Neural cell (in vitro differentiated cells): ENCODE results near the gene NISCH. TPM values are rescaled to one million over a fixed set of nuclear protein-coding genes. Genes with fewer than 3 reads are reported as not detected.

Experiments
- H2AFZ ChIP-seq: fragments of 200-600, 300-800 bp; sonication (generic), shearing (Covaris generic); 2 replicates; pipeline ENCODE4 v1.6.0; 2014; ENCODE audit warnings: low read depth, mild to moderate bottlenecking, antibody characterized with exemption, low read length, moderate library complexity
- H3F3A ChIP-seq: fragments of 200-600 bp; shearing (Covaris generic); 2 replicates; pipeline ENCODE4 v1.6.1; 2016; ENCODE audit warnings: mild to moderate bottlenecking, moderate library complexity, mixed read lengths, antibody characterized with exemption, low read length; ENCODE audit not compliant: insufficient read depth, poor library complexity, severe bottlenecking
- H3K27ac ChIP-seq: fragments of 200-600, 300-800 bp; sonication (generic), shearing (Covaris generic); 2 replicates; pipeline ENCODE4 v1.5.1; 2014; ENCODE audit warnings: mild to moderate bottlenecking, low read length, moderate library complexity
- H3K27me3 ChIP-seq: fragments of 300-800, 200-600 bp; sonication (generic), shearing (Covaris generic); 2 replicates; pipeline ENCODE4 v1.6.0; 2014; ENCODE audit warnings: mild to moderate bottlenecking, low read depth, low read length, moderate library complexity; ENCODE audit not compliant: insufficient read depth
- H3K36me3 ChIP-seq: fragments of 300-800, 200-600 bp; sonication (generic), shearing (Covaris generic); 2 replicates; pipeline ENCODE4 v1.5.1; 2014; ENCODE audit warnings: mild to moderate bottlenecking, antibody characterized with exemption, low read length, moderate library complexity; ENCODE audit not compliant: insufficient read depth
- H3K4me2 ChIP-seq: fragments of 300-800, 200-600 bp; sonication (generic), shearing (Covaris generic); 2 replicates; pipeline ENCODE4 v1.6.0; 2014; ENCODE audit warnings: mild to moderate bottlenecking, low read length
- H3K4me3 ChIP-seq: fragments of 300-800, 200-600 bp; sonication (generic), shearing (Covaris generic); 2 replicates; pipeline ENCODE4 v1.5.1; 2014; ENCODE audit warnings: mild to moderate bottlenecking, low read length, moderate library complexity
- H3K79me2 ChIP-seq: fragments of 200-600 bp; shearing (Covaris generic); replicated peaks from 2 replicates; pipeline ENCODE4 v1.6.0; 2014; ENCODE audit warnings: mild to moderate bottlenecking, low read length, moderate library complexity; ENCODE audit not compliant: insufficient read depth
- H3K9ac ChIP-seq: fragments of 300-800, 200-600 bp; sonication (generic), shearing (Covaris generic); 2 replicates; pipeline ENCODE4 v1.6.1; 2016; ENCODE audit warnings: mild to moderate bottlenecking, low read length, mixed read lengths
- H3K9me2 ChIP-seq: fragments of 200-600 bp; shearing (Covaris generic); 2 replicates; pipeline ENCODE4 v1.6.1; 2016; ENCODE audit warnings: mild to moderate bottlenecking, low read length, mixed read lengths; ENCODE audit not compliant: insufficient read depth
- H3K9me3 ChIP-seq: fragments of 200-600, 300-800 bp; sonication (generic), shearing (Covaris generic); 2 replicates; pipeline ENCODE4 v1.6.1; 2016; ENCODE audit warnings: mild to moderate bottlenecking, mixed run types, low read length, moderate library complexity, mixed read lengths
- H4K20me1 ChIP-seq: fragments of 200-600 bp; shearing (Covaris generic); 2 replicates; pipeline ENCODE4 v1.6.1; 2016; ENCODE audit warnings: mild to moderate bottlenecking, mixed run types; ENCODE audit not compliant: insufficient read depth
- EP300 ChIP-seq: fragments of 450-650 bp; conservative IDR thresholded peaks from 2 replicates; pipeline ENCODE4 v1.6.1; 2014; ENCODE audit warnings: antibody characterized with exemption, mild to moderate bottlenecking, moderate library complexity; ENCODE audit not compliant: poor library complexity, severe bottlenecking
- EZH2 ChIP-seq: fragments of 200-600, 300-800 bp; shearing (Covaris generic), sonication (generic); IDR thresholded peaks from 2 replicates; pipeline ENCODE4 v1.6.1; 2014; ENCODE audit warnings: antibody characterized with exemption, low read length, borderline replicate concordance, mild to moderate bottlenecking; ENCODE audit not compliant: insufficient read depth, poor library complexity, severe bottlenecking
- MXI1 ChIP-seq: fragments of 450-650 bp; conservative IDR thresholded peaks from 2 replicates; pipeline ENCODE4 v1.6.1; 2014; ENCODE audit warnings: antibody characterized with exemption, mild to moderate bottlenecking; ENCODE audit not compliant: poor library complexity, severe bottlenecking
- POLR2AphosphoS5 ChIP-seq: IDR thresholded peaks from 2 replicates; pipeline ENCODE4 v1.6.1; 2012
- RAD21 ChIP-seq: fragments of 450-650 bp; conservative IDR thresholded peaks from 2 replicates; pipeline ENCODE4 v1.6.1; 2014; ENCODE audit warnings: antibody characterized with exemption, mild to moderate bottlenecking, moderate library complexity
- SMC3 ChIP-seq: fragments of 450-650 bp; conservative IDR thresholded peaks from 2 replicates; pipeline ENCODE4 v1.6.1; 2014; ENCODE audit warnings: antibody characterized with exemption, mild to moderate bottlenecking, moderate library complexity; ENCODE audit not compliant: poor library complexity
- TAF1 ChIP-seq: IDR thresholded peaks from 2 replicates; pipeline ENCODE4 v1.6.1; 2012; ENCODE audit warnings: low read depth
- polyA plus RNA-seq: library from polyadenylated mRNA; depleted of rRNA; stranded (reverse); fragments of >200 nt; gene quantifications from 2 replicates; pipeline ENCODE4 v1.2.3, GENCODE V29; 2014
- TF ChIP-seq, protein P1 (sequence below): IDR thresholded peaks from 2 replicates; pipeline ENCODE4 v1.6.1; 2012; ENCODE audit warnings: borderline replicate concordance
- TF ChIP-seq, protein P2 (sequence below): fragments of 450-650 bp; IDR thresholded peaks from 2 replicates; pipeline ENCODE4 v1.5.1; 2014; ENCODE audit warnings: antibody characterized with exemption, mild to moderate bottlenecking, moderate library complexity; ENCODE audit not compliant: poor library complexity, severe bottlenecking

The NISCH gene
- polyA plus RNA-seq, 1 donor from 2014 or later: 88.9 TPM

DNA sequence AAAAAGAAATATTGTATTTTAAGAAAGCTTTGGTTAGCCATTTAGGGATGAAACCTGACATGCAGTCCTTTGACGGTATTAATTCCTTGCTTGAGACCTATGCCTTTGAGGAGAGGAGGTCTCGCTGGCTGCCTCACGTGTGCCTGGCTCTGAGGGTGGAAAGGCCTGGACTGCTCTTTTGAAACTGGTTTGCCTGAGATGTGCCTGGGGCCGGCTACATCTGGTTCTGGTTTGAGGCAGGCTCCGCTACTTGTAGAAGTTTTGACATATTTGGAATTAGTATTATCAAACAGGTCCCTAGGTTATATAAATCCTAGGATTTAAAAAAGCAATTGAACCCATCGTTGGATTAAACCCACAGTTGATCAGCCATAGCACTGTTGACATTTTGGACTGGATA lies 6.5 kb downstream of the NISCH start:
- no peak overlapping the region for H3K27ac ChIP-seq
- H2AFZ ChIP-seq: no peak overlapping the region
- no peak overlapping the region for H3K9ac ChIP-seq
- H3K4me3 ChIP-seq: no peak overlapping the region
- peaks cover 42% of the 10 kb centered on the region for H3K79me2 ChIP-seq
- no peaks in the 10 kb centered on the region for H3K36me3 ChIP-seq
- no peaks in the 10 kb centered on the region for H3K9me2 ChIP-seq
- no peaks in the 10 kb centered on the region for H3K27me3 ChIP-seq
- no peaks in the 10 kb centered on the region for H3F3A ChIP-seq
- TF ChIP-seq MXI1 (no peak), SMC3 (no peak), TAF1 (no peak), RAD21 (no peak)
- TF ChIP-seq, protein P1, sequence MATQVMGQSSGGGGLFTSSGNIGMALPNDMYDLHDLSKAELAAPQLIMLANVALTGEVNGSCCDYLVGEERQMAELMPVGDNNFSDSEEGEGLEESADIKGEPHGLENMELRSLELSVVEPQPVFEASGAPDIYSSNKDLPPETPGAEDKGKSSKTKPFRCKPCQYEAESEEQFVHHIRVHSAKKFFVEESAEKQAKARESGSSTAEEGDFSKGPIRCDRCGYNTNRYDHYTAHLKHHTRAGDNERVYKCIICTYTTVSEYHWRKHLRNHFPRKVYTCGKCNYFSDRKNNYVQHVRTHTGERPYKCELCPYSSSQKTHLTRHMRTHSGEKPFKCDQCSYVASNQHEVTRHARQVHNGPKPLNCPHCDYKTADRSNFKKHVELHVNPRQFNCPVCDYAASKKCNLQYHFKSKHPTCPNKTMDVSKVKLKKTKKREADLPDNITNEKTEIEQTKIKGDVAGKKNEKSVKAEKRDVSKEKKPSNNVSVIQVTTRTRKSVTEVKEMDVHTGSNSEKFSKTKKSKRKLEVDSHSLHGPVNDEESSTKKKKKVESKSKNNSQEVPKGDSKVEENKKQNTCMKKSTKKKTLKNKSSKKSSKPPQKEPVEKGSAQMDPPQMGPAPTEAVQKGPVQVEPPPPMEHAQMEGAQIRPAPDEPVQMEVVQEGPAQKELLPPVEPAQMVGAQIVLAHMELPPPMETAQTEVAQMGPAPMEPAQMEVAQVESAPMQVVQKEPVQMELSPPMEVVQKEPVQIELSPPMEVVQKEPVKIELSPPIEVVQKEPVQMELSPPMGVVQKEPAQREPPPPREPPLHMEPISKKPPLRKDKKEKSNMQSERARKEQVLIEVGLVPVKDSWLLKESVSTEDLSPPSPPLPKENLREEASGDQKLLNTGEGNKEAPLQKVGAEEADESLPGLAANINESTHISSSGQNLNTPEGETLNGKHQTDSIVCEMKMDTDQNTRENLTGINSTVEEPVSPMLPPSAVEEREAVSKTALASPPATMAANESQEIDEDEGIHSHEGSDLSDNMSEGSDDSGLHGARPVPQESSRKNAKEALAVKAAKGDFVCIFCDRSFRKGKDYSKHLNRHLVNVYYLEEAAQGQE: no peak
- TF ChIP-seq, protein P2, sequence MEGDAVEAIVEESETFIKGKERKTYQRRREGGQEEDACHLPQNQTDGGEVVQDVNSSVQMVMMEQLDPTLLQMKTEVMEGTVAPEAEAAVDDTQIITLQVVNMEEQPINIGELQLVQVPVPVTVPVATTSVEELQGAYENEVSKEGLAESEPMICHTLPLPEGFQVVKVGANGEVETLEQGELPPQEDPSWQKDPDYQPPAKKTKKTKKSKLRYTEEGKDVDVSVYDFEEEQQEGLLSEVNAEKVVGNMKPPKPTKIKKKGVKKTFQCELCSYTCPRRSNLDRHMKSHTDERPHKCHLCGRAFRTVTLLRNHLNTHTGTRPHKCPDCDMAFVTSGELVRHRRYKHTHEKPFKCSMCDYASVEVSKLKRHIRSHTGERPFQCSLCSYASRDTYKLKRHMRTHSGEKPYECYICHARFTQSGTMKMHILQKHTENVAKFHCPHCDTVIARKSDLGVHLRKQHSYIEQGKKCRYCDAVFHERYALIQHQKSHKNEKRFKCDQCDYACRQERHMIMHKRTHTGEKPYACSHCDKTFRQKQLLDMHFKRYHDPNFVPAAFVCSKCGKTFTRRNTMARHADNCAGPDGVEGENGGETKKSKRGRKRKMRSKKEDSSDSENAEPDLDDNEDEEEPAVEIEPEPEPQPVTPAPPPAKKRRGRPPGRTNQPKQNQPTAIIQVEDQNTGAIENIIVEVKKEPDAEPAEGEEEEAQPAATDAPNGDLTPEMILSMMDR: no peak
- H4K20me1 ChIP-seq: no peaks in the 10 kb centered on the region
- no peaks in the 10 kb centered on the region for H3K9me3 ChIP-seq
- H3K4me2 ChIP-seq: no peak overlapping the region

DNA sequence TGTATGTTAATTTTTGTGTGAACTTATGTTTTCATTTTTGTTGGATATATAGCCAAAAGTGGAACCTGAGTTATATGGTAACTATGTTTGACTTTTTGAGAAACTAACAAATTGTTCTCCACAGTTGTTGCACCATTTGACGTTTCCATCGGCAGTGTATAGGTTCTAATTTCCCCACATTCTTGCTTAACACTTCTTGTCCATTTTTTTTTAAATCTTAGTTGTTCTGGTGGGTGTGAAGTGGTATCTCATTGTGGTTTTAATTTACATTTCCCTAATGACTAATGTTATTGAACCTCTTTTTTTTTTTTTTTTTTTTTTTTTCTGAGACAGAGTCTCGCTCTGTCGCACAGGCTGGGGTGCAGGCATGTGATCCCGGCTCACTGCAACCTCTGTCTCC lies 8.0 kb downstream of the NISCH start:
- peaks cover 31% of the 10 kb centered on the region for H3K79me2 ChIP-seq

More for the DNA sequence above, 8.0 kb downstream of the NISCH start:
- Histone ChIP-seq H3K9me3 (no peaks in the 10 kb centered on the region), H2AFZ (no peak overlapping the region), H3K4me3 (no peak overlapping the region), H3K4me2 (no peak overlapping the region), H3K36me3 (no peaks in the 10 kb centered on the region), H4K20me1 (no peaks in the 10 kb centered on the region), H3K27ac (no peak overlapping the region), H3K27me3 (no peaks in the 10 kb centered on the region), H3K9me2 (no peaks in the 10 kb centered on the region), H3F3A (no peaks in the 10 kb centered on the region), H3K9ac (no peak overlapping the region)
- TF ChIP-seq EZH2 (no peak), POLR2AphosphoS5 (no peak), RAD21 (no peak), SMC3 (no peak), EP300 (no peak), TAF1 (no peak), MXI1 (no peak)
- TF ChIP-seq, protein P1: no peak
- TF ChIP-seq, protein P2: no peak
